Measurements from ENCODE around the gene EFCAB6. TPM values are rescaled to one million over a fixed set of nuclear protein-coding genes. Genes with fewer than 3 reads are reported as not detected.

Gene EFCAB6
- total RNA-seq, 1 experiment from 2014 or later = 0.52 TPM

GRCh38 chr22:43736651-43737050 is 75.5 kb downstream of the EFCAB6 start:
- BruUV-seq (replicated peaks) = no TSS peak
- no peaks in the 10 kb centered on the region for H3K79me2 ChIP-seq (ENCODE audit: insufficient read depth, low read length)
- H4K20me1 ChIP-seq (ENCODE audit: insufficient read depth) = no peaks in the 10 kb centered on the region
- no peaks in the 10 kb centered on the region for H3K4me1 ChIP-seq (ENCODE audit: control insufficient read depth in 1 of 2, insufficient read depth in 2 of 2, low read length in 2 of 2)
- no peaks in the 10 kb centered on the region for H3K9me3 ChIP-seq (ENCODE audit: control insufficient read depth in 1 of 2, insufficient read depth in 1 of 2, low read depth in 1 of 2, low read length in 2 of 2)
- H2AFZ ChIP-seq (ENCODE audit: low read depth, low read length, poor library complexity, severe bottlenecking) = no peak overlapping the region
- H3K9ac ChIP-seq (ENCODE audit: low read length) = no peak overlapping the region
- ATAC-seq = no peak
- no peaks in the 10 kb centered on the region for H3K9me2 ChIP-seq (ENCODE audit: insufficient read depth)
- H3K4me2 ChIP-seq (ENCODE audit: low read length) = no peak overlapping the region
- ChIA-PET RAD21 (ENCODE audit: low non-redundant PET in 1 of 2, low total read pairs in 2 of 2, uncharacterized antibody in 2 of 2, unreplicated experiment in 2 of 2) (no interaction called here), CTCF (no interaction called here), POLR2A (no interaction called here)
- no peaks in the 10 kb centered on the region for H3K36me3 ChIP-seq (ENCODE audit: control insufficient read depth in 1 of 2, insufficient read depth in 2 of 2, low read length in 2 of 2)
- TF ChIP-seq EZH2phosphoT487 (IDR thresholded peaks at IDR 0.05; ENCODE audit: borderline replicate concordance) (no peak), ELF1 (IDR thresholded peaks at IDR 0.05; ENCODE audit: borderline replicate concordance, low read depth) (no peak), TCF7L2 (IDR thresholded peaks at IDR 0.05; ENCODE audit: borderline replicate concordance, extremely low read depth, insufficient read depth, insufficient read length) (no peak), EGR1 (IDR thresholded peaks at IDR 0.05; ENCODE audit: low read depth) (no peak), RAD21 (IDR thresholded peaks at IDR 0.05; ENCODE audit: low read depth) (no peak), JUND (IDR thresholded peaks at IDR 0.05) (no peak), YY1 (IDR thresholded peaks at IDR 0.05; ENCODE audit: extremely low read depth, insufficient replicate concordance, low read depth, low read length) (no peak), REST (IDR thresholded peaks at IDR 0.05; ENCODE audit: low read depth) (no peak), SRF (IDR thresholded peaks at IDR 0.05; ENCODE audit: low read depth) (no peak), POLR2AphosphoS5 (IDR thresholded peaks at IDR 0.05; ENCODE audit: low read depth, low read length) (no peak), CEBPB (IDR thresholded peaks at IDR 0.05; ENCODE audit: low read depth) (no peak), SIN3A (IDR thresholded peaks at IDR 0.05; ENCODE audit: low read depth) (no peak), ZNF274 (IDR thresholded peaks at IDR 0.05; ENCODE audit: low read depth, low read length) (no peak), CBX3 (IDR thresholded peaks at IDR 0.05; ENCODE audit: low read depth) (no peak), FOSL1 (IDR thresholded peaks at IDR 0.05; ENCODE audit: low read depth) (no peak), POLR2A (IDR thresholded peaks at IDR 0.05; ENCODE audit: borderline replicate concordance, extremely low read depth, insufficient read depth, insufficient read length) (no peak), EZH2 (IDR thresholded peaks at IDR 0.05) (no peak)
- TF ChIP-seq, protein P1, sequence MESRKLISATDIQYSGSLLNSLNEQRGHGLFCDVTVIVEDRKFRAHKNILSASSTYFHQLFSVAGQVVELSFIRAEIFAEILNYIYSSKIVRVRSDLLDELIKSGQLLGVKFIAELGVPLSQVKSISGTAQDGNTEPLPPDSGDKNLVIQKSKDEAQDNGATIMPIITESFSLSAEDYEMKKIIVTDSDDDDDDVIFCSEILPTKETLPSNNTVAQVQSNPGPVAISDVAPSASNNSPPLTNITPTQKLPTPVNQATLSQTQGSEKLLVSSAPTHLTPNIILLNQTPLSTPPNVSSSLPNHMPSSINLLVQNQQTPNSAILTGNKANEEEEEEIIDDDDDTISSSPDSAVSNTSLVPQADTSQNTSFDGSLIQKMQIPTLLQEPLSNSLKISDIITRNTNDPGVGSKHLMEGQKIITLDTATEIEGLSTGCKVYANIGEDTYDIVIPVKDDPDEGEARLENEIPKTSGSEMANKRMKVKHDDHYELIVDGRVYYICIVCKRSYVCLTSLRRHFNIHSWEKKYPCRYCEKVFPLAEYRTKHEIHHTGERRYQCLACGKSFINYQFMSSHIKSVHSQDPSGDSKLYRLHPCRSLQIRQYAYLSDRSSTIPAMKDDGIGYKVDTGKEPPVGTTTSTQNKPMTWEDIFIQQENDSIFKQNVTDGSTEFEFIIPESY (IDR thresholded peaks at IDR 0.05; ENCODE audit: extremely low read depth, insufficient replicate concordance, low read length) = no peak
- TF ChIP-seq, protein P2, sequence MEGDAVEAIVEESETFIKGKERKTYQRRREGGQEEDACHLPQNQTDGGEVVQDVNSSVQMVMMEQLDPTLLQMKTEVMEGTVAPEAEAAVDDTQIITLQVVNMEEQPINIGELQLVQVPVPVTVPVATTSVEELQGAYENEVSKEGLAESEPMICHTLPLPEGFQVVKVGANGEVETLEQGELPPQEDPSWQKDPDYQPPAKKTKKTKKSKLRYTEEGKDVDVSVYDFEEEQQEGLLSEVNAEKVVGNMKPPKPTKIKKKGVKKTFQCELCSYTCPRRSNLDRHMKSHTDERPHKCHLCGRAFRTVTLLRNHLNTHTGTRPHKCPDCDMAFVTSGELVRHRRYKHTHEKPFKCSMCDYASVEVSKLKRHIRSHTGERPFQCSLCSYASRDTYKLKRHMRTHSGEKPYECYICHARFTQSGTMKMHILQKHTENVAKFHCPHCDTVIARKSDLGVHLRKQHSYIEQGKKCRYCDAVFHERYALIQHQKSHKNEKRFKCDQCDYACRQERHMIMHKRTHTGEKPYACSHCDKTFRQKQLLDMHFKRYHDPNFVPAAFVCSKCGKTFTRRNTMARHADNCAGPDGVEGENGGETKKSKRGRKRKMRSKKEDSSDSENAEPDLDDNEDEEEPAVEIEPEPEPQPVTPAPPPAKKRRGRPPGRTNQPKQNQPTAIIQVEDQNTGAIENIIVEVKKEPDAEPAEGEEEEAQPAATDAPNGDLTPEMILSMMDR (IDR thresholded peaks at IDR 0.05 in 2 of 3, conservative IDR thresholded peaks at IDR 0.05 in 1 of 3; ENCODE audit: borderline replicate concordance in 1 of 3, insufficient read depth in 1 of 3, low read depth in 2 of 3, low read length in 2 of 3) = no peak
- no peak overlapping the region for H3K27ac ChIP-seq (ENCODE audit: low read depth, low read length)
- no peak overlapping the region for H3K4me3 ChIP-seq (replicated peaks in 1 of 2; ENCODE audit: low read depth in 1 of 2, low read length in 2 of 2)
- peaks cover 46% of the 10 kb centered on the region for H3K27me3 ChIP-seq (ENCODE audit: insufficient read depth, low read length)
- DNase-seq (ENCODE audit: low read depth, low spot score) = no peak
- intact Hi-C loops (cut with micrococcal nuclease) = no loop called here
